Heart left ventricle (tissue), 16 donors: ENCODE results near the gene CACNB1. TPM values are rescaled to one million over a fixed set of nuclear protein-coding genes. Genes with fewer than 3 reads are reported as not detected.

ENCODE experiments used
- ATAC-seq, 4 donors: fragments of 200-7000 bp; cut with Tn5 transposase; one replicate each; pipeline ENCODE4 v1.9.1; 2020 to 2022; ENCODE audit warnings: moderate library complexity in 4 of 4, mild to moderate bottlenecking in 3 of 4, moderate number of reproducible peaks in 1 of 4
- DNase-seq, 5 donors: peaks; one replicate each; pipeline ENCODE4 v3.0.0-alpha.2; 2020
- H3K27ac ChIP-seq, 12 donors: fragments of 200-600 bp; sonication (generic) in 4 of 12; one replicate each; pipeline versions ENCODE4 v1.5.0 to v1.8.0; 2016 to 2022; ENCODE audit warnings: mild to moderate bottlenecking in 2 of 12
- H3K27me3 ChIP-seq, 9 donors: fragments of 200-600 bp; sonication (generic) in 2 of 9; one replicate each; pipeline versions ENCODE4 v1.5.1 to v1.8.0; 2016 to 2022; ENCODE audit warnings: mild to moderate bottlenecking in 3 of 9
- H3K36me3 ChIP-seq, 9 donors: fragments of 200-600 bp; sonication (generic) in 2 of 9; one replicate each; pipeline versions ENCODE4 v1.5.0 to v1.8.0; 2018 to 2022; ENCODE audit warnings: mild to moderate bottlenecking in 2 of 9
- H3K4me1 ChIP-seq, 12 donors: fragments of 200-600 bp; sonication (generic) in 4 of 12; one replicate each; pipeline versions ENCODE4 v1.5.0 to v1.8.0; 2016 to 2022; ENCODE audit warnings: mild to moderate bottlenecking in 3 of 12
- H3K4me3 ChIP-seq, 12 donors: fragments of 200-600 bp; sonication (generic) in 4 of 12; one replicate each; pipeline versions ENCODE4 v1.5.0 to v1.8.0; 2017 to 2022; ENCODE audit warnings: mild to moderate bottlenecking in 9 of 12, moderate library complexity in 4 of 12
- H3K9me3 ChIP-seq, 12 donors: fragments of 200-600 bp; sonication (generic) in 4 of 12; one replicate each; pipeline versions ENCODE4 v1.5.0 to v1.8.0; 2016 to 2022; ENCODE audit warnings: mild to moderate bottlenecking in 1 of 12
- CTCF ChIP-seq, 12 donors: fragments of 200-600 bp; sonication (generic) in 4 of 12; IDR thresholded peaks; one replicate each; pipeline versions ENCODE4 v1.5.0 to v1.8.0; 2018 to 2022; ENCODE audit warnings: antibody characterized with exemption in 12 of 12, mild to moderate bottlenecking in 5 of 12
- POLR2A ChIP-seq, 2 donors: fragments of 450-650 bp; IDR thresholded peaks; one replicate each; pipeline ENCODE4 v1.6.1; 2017; ENCODE audit warnings: antibody characterized with exemption in 2 of 2, mild to moderate bottlenecking in 2 of 2, moderate library complexity in 2 of 2
- WGBS, 4 donors: extraction: QIAGEN DNeasy Blood & Tissue Kit in 2 of 4; methylation state at CpG; one replicate each; pipeline versions ENCODE4 v1.1.5 to v1.1.7; 2013 to 2018; 5-methylcytosine and 5-hydroxymethylcytosine counted together
- intact Hi-C, 10 donors: fragments of 100-400 bp; cut with DNase I; formaldehyde crosslinking; loops; one replicate each; pipeline versions ENCODE4 v1.11.1 to v1.14.2; 2022
- polyA plus RNA-seq, 2 donors: library from polyadenylated mRNA; stranded (reverse); fragments of 200-250 nt; gene quantifications; one replicate each; pipeline ENCODE4 v1.2.3, GENCODE V29; 2013
- total RNA-seq, 9 donors: library from RNA; depleted of rRNA in 2 of 9; stranded (reverse); fragments of >200 nt in 2 of 9; fragmentation: NEBNext Ultra II Directional in 3 of 9; extraction: Animal tissue kit (Norgen Biotek cat#: 25700) in 3 of 9; gene quantifications; one replicate each; pipeline versions ENCODE4 v1.1.0 to v1.2.4, GENCODE V29; 2016 to 2023
- donor health status: ischemic (EF 13 %, LVEDD 7.1; RV severe dilation, severe dysfunction).
- donor health status: healthy with polysubstance abuse.
- donor health status: DM: no; HTN: yes; CAD: no.
- donor health status: DM: no; HTN: no; CAD: no.
- donor health status: ischemic (EF 25% LVEDD 6.9; RV normal size, moderate dysfunction).
- donor health status: ischemic (EF 25% LVEDD 5.7; RV mildly dilated, moderate dysfunction).
- donor health status: healthy.
- donor health status: DM: yes; HTN: yes; CAD: no.
- donor health status: ischemic (EF 35%, LVEDD 5.7; RV mildly dilated, moderate dysfunction).
- donor health status: nonischemic (EF 11% LVEDD 7.7; RV severe dilation, severe dysfunction).
- donor health status: DM: yes; HTN: yes; CAD: no.
- donor health status: PGD.
- donor health status: ischemic (EF 29% LVEDD 5.4; RV normal size, mild dysfunction).
- donor health status: nonischemic (EF 23%, LVEDD 6.1; RV moderate dilation, normal function).

The CACNB1 gene
- total and polyA plus RNA-seq, 11 donors = 4.3 to 14.3 (median 7.1) TPM

GRCh38 chr17:39175695-39176093, 21.8 kb downstream of the CACNB1 start:
- WGBS, 4 donors = 61 to 68% (median 67%) methylated on average over 10 of the region's 10 CpGs
- Histone ChIP-seq H3K27ac (no peak overlapping the region), H3K4me3 (no peak overlapping the region), H3K27me3 (no peaks in the 10 kb centered on the region), H3K4me1 (peaks cover 0 to 13% (median 2%) of the 10 kb centered on the region in 12 donors), H3K9me3 (no peaks in the 10 kb centered on the region), H3K36me3 (peaks cover 0 to 26% (median 9%) of the 10 kb centered on the region in 9 donors)
- no peak for TF ChIP-seq POLR2A (IDR thresholded peaks at IDR 0.05)
- no peak for TF ChIP-seq CTCF (IDR thresholded peaks at IDR 0.05)
- intact Hi-C loops = loop anchor here in 2 of 10 donors (5.0 kb wide), 1 partner anchor 193 kb away; no protein-coding TSS in a partner anchor
- DNase-seq (no peak), ATAC-seq (no peak)

GRCh38 chr17:39174920-39175694, 22.4 kb downstream of the CACNB1 start:
- Histone ChIP-seq H3K27me3 (no peaks in the 10 kb centered on the region), H3K9me3 (no peaks in the 10 kb centered on the region), H3K4me1 (peaks cover 0 to 13% (median 2%) of the 10 kb centered on the region in 12 donors), H3K36me3 (peaks cover 0 to 20% (median 7%) of the 10 kb centered on the region in 9 donors), H3K4me3 (peak overlapping the region in 6 of 12 donors; percentile 6 to 38 (median 17)), H3K27ac (no peak overlapping the region)
- ATAC-seq = peak; percentile 34 to 86 (median 75)
- intact Hi-C loops = loop anchor here in 3 of 10 donors (5.0 kb wide), 1 partner anchor 193 kb away; no protein-coding TSS in a partner anchor
- 46 to 57% (median 50%) methylated on average over 28 to 35 of the region's 35 CpGs for whole genome bisulfite sequencing, 4 donors
- TF ChIP-seq POLR2A (IDR thresholded peaks at IDR 0.05) (no peak), CTCF (IDR thresholded peaks at IDR 0.05) (peak; percentile 69 to 95 (median 90))
- DNase-seq = peak; percentile 75 to 89 (median 79)

GRCh38 chr17:39173526-39174274, 23.8 kb downstream of the CACNB1 start:
- no peaks in the 10 kb centered on the region for H3K27me3 ChIP-seq
- no peak overlapping the region for H3K27ac ChIP-seq
- H3K4me3 ChIP-seq = no peak overlapping the region
- TF ChIP-seq CTCF (IDR thresholded peaks at IDR 0.05) = no peak
- no peak for TF ChIP-seq POLR2A (IDR thresholded peaks at IDR 0.05)
- peaks cover 0 to under 1% (median 0%) of the 10 kb centered on the region in 12 donors for H3K9me3 ChIP-seq
- H3K4me1 ChIP-seq = peaks cover 0 to 13% (median 2%) of the 10 kb centered on the region in 12 donors
- 57 to 73% (median 65%) methylated on average over 9 to 10 of the region's 10 CpGs for WGBS, 4 donors
- intact Hi-C loops = loop anchor here in 1 of 10 donors (5.0 kb wide), 1 partner anchor 191 kb away; no protein-coding TSS in a partner anchor
- DNase-seq = no peak
- no peak for ATAC-seq
- peaks cover 0 to 17% (median 5%) of the 10 kb centered on the region in 9 donors for H3K36me3 ChIP-seq

- WGBS, 4 donors = 76 to 83% (median 81%) methylated on average over 5 of the region's 5 CpGs
- DNase-seq = no peak
- no peaks in the 10 kb centered on the region for H3K27me3 ChIP-seq
- intact Hi-C loops = loop anchor here in 1 of 10 donors (5.0 kb wide), 1 partner anchor 191 kb away; no protein-coding TSS in a partner anchor
- no peak overlapping the region for H3K27ac ChIP-seq
- TF ChIP-seq CTCF (IDR thresholded peaks at IDR 0.05) (no peak), POLR2A (IDR thresholded peaks at IDR 0.05) (no peak)
- H3K4me1 ChIP-seq = peaks cover 0 to 18% (median 2%) of the 10 kb centered on the region in 12 donors
- H3K9me3 ChIP-seq = peaks cover 0 to 5% (median 0%) of the 10 kb centered on the region in 12 donors
- H3K36me3 ChIP-seq = peaks cover 0 to 14% (median 5%) of the 10 kb centered on the region in 9 donors
- ATAC-seq = no peak
- H3K4me3 ChIP-seq = no peak overlapping the region
These were observed 24.4 kb downstream of the CACNB1 start for GRCh38 chr17:39173080-39173479.
